NK-92 treated with Interleukin-12 subunit alpha and Interleukin-12 subunit beta, amount 100 ng/mL, for 24 hours (cell line): ENCODE measurements around the gene CYTH2.
"Not testable (repeated sequence)": the region's sequence is repeated elsewhere in the genome, so short reads cannot be mapped to it uniquely, and the experiment has no call there.

Experiments used
- DNase-seq: peaks from one replicate; lab custom pipeline; 2025; lab: John Stamatoyannopoulos, UW

The CYTH2 gene

GRCh38 chr19:48512504-48513288 is 43.5 kb downstream of the CYTH2 start:
- DNase-seq: no peak

DNA sequence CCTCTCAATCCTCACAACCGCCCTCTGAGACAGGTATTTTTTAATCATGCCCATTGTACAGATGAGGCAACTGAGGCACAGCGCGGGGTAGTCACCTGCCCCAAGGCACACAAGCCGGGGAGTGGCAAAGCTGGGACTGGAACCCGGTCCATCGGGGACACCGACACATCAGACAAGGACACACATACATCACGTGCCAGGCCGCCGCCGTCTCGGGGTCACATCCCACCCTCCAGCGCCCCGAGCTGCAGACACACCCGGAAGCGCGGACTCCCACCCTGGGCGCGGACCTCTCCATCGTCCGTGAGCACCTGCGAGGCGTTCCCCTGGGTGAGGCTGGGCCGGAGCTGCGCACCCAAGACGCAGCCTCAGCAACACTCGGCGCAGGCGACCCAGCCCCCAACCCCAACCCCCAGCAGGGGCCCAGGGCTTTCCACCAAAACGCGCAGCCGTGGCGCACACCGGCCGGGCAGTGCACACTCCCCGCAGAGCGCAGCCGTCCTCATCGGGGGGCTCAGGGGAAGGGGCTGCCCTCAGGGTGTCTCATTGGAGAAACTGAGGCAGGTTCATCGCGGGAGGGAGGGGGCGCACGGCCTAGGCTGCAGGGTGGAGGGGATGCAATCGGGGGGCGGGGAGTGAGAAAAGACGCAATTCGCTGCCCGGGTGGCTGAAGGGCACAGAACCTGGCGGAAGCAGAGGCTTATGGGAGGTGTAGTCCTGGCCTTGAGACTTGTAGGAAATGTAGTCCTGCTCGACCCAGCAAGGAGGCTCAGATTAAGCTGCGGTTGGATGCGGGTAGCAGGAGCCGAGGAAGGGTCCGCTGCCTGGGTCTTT is 44.3 kb downstream of the CYTH2 start:
- DNase-seq: peak; percentile 61

GRCh38 chr19:48514123-48514458 is 44.9 kb downstream of the CYTH2 start:
- DNase-seq: no peak

GRCh38 chr19:48516536-48516935 is 47.4 kb downstream of the CYTH2 start:
- no peak for DNase-seq

DNA sequence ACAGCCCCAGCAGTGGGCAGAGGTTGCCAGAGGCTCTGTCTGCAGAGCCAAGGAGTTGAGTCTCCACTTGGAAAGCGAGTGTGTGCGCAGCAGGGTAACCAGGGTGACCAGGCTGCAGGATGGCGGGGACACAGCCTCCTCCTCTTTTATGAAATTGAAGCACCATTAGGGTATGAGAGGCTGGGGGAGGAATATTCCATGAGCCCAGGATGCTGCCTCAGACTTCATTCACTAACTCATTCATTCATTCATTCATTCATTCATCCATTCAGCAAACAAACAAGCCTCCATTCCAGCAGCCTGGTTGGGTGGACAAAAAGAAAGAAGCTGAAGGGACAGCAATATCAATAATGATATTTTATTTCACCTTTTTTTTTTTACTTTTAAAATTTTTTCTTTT is 49.0 kb downstream of the CYTH2 start:
- DNase-seq: no peak

DNA sequence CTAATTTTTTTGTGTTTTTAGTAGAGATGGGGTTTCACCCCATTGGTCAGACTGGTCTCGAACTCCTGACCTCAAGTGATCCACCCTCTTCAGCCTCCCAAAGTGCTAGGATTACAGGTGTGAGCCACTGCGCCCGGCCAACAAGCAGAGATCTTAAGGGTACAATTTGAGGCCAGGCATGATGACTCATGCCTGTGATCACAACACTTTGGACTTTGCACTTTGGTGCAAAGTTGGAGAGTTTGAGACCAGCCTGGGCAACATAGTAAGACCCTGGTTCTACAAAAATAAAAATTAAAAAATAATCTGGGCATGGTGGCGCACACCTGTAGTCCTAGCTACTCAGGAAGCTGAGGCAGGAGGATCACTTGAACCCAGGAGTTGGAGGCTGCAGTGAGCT is 50.3 kb downstream of the CYTH2 start:
- not testable (repeated sequence) for DNase-seq

DNA sequence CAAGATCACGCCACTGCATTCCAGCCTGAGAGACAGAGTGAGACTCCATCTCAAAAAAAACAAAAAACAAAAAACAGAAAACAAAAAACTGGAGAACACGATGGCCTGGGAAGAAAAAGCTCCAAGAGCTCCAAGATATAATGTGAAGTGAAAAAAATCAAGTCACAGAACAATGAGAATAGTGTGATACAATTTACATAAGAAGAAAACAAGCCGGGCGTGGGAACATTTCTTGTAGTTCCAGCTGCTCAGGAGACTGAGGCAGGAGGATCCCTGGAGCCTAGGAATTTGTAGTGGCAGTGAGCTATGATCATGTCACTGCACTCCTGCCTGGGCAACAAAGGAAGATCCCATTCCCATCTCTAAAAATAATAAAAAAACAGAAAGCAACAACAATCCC is 51.0 kb downstream of the CYTH2 start:
- no peak for DNase-seq

- DNase-seq: no peak
These were observed 55.1 kb downstream of the CYTH2 start for GRCh38 chr19:48524221-48524620.

DNA sequence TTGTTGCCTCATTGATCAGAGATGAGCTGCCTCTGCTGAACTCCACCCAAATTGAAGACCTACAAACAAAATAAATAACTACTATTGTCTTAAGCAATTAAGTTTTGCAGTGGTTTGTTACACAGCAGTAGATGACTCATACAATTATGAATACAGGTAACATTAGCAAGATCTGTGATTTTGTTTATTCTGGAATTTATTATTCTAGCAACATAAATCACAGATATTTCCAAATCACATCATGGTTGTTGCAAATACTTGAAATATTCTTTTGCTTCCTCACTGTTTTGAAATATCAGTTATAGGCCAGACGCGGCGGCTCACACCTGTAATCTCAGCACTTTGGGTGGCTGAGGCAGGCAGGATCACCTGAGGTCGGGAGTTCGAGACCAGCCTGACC is 55.6 kb downstream of the CYTH2 start:
- no peak for DNase-seq

GRCh38 chr19:48529156-48529555 is 60.0 kb downstream of the CYTH2 start:
- DNase-seq: no peak

- no peak for DNase-seq
These were observed 61.0 kb downstream of the CYTH2 start for GRCh38 chr19:48530066-48530720.

DNA sequence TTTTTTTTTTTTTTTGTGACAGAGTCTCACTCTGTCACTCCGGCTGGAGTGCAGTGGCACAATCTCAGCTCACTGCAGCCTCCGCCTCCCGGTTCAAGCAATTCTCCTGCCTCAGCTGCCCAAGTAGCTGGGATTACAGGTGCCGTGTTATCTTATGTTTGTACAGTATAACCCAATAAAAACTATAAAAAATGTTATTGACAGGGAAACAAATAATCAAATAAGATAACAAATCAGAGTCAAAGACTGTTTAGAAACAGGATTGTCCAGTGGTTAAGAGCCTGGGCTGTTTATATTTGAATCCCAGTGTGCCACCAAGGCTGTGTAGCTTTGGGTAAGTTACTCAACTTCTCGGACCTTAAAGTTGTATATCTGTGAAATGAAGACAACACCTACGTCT is 61.6 kb downstream of the CYTH2 start:
- DNase-seq: no peak
